Measurements from ENCODE around the gene PGM5. TPM values are rescaled to one million over a fixed set of nuclear protein-coding genes. Genes with fewer than 3 reads are reported as not detected.

Gene PGM5
- total RNA-seq, 3 donors from 2014 or later (not counting 1 experiment from before 2014, with no cell fraction given) = 0.43 to 1.8 TPM; not detected in 1

- TF ChIP-seq CTCF (IDR thresholded peaks at IDR 0.05) = no peak
- intact Hi-C loops (cut with micrococcal nuclease) = no loop called here
- no peak overlapping the region for H3K27ac Mint-ChIP-seq
- peaks cover 2% of the 10 kb centered on the region for H3K36me3 Mint-ChIP-seq
- Histone ChIP-seq H3K27ac (ENCODE audit: low read length) (no peak overlapping the region), H3K4me3 (ENCODE audit: low read length) (no peak overlapping the region), H3K27me3 (ENCODE audit: control insufficient read depth, insufficient read depth, low read length) (no peaks in the 10 kb centered on the region), H3K4me1 (ENCODE audit: control insufficient read depth, insufficient read depth, low read length) (no peaks in the 10 kb centered on the region), H3K36me3 (ENCODE audit: control insufficient read depth, insufficient read depth, low read length) (no peaks in the 10 kb centered on the region), H3K9me3 (ENCODE audit: control insufficient read depth, insufficient read depth, low read length) (no peaks in the 10 kb centered on the region)
- H3K4me1 Mint-ChIP-seq = no peaks in the 10 kb centered on the region
- WGBS (ENCODE audit: insufficient coverage) = 93% methylated on average over 3 of the region's 4 CpGs
- DNase-seq (no peak), ATAC-seq (no peak)
- H3K4me3 Mint-ChIP-seq = no peak overlapping the region
- H3K9me3 Mint-ChIP-seq = no peaks in the 10 kb centered on the region
- H3K27me3 Mint-ChIP-seq (ENCODE audit: low read depth in 2 of 2) = peaks cover 10 to 16% of the 10 kb centered on the region in 2 donors
These were observed 167.0 kb downstream of the PGM5 start for GRCh38 chr9:68523367-68523936.

GRCh38 chr9:68530618-68531017 lies 174.2 kb downstream of the PGM5 start:
- intact Hi-C loops (cut with micrococcal nuclease) = no loop called here
- no peak overlapping the region for H3K4me3 Mint-ChIP-seq
- Histone ChIP-seq H3K9me3 (ENCODE audit: control insufficient read depth, insufficient read depth, low read length) (no peaks in the 10 kb centered on the region), H3K36me3 (ENCODE audit: control insufficient read depth, insufficient read depth, low read length) (no peaks in the 10 kb centered on the region), H3K27me3 (ENCODE audit: control insufficient read depth, insufficient read depth, low read length) (no peaks in the 10 kb centered on the region), H3K4me1 (ENCODE audit: control insufficient read depth, insufficient read depth, low read length) (no peaks in the 10 kb centered on the region), H3K4me3 (ENCODE audit: low read length) (no peak overlapping the region), H3K27ac (ENCODE audit: low read length) (no peak overlapping the region)
- DNase-seq (no peak), ATAC-seq (no peak)
- H3K4me1 Mint-ChIP-seq = no peaks in the 10 kb centered on the region
- no peaks in the 10 kb centered on the region for H3K27me3 Mint-ChIP-seq (ENCODE audit: low read depth in 2 of 2)
- 89% methylated on average over 7 of the region's 7 CpGs for WGBS (ENCODE audit: insufficient coverage)
- H3K27ac Mint-ChIP-seq = no peak overlapping the region
- no peaks in the 10 kb centered on the region for H3K36me3 Mint-ChIP-seq
- no peaks in the 10 kb centered on the region for H3K9me3 Mint-ChIP-seq
- no peak for TF ChIP-seq CTCF (IDR thresholded peaks at IDR 0.05)

- WGBS (ENCODE audit: insufficient coverage) = 88% methylated on average over 4 of the region's 4 CpGs
These were observed 175.7 kb downstream of the PGM5 start for GRCh38 chr9:68532131-68532530.

More at GRCh38 chr9:68532131-68532530, 175.7 kb downstream of the PGM5 start:
- no peak overlapping the region for H3K4me3 Mint-ChIP-seq
- no peak for ATAC-seq
- H3K27me3 ChIP-seq (ENCODE audit: control insufficient read depth, insufficient read depth, low read length) = no peaks in the 10 kb centered on the region
- no peaks in the 10 kb centered on the region for H3K9me3 Mint-ChIP-seq
- no peak for TF ChIP-seq CTCF (IDR thresholded peaks at IDR 0.05)
- no peaks in the 10 kb centered on the region for H3K36me3 ChIP-seq (ENCODE audit: control insufficient read depth, insufficient read depth, low read length)
- H3K27me3 Mint-ChIP-seq (ENCODE audit: low read depth in 2 of 2) = no peaks in the 10 kb centered on the region
- no peak for DNase-seq
- no peak overlapping the region for H3K4me3 ChIP-seq (ENCODE audit: low read length)
- no peak overlapping the region for H3K27ac ChIP-seq (ENCODE audit: low read length)
- H3K36me3 Mint-ChIP-seq = no peaks in the 10 kb centered on the region
- intact Hi-C loops (cut with micrococcal nuclease) = no loop called here
- no peak overlapping the region for H3K27ac Mint-ChIP-seq
- H3K9me3 ChIP-seq (ENCODE audit: control insufficient read depth, insufficient read depth, low read length) = no peaks in the 10 kb centered on the region
- no peaks in the 10 kb centered on the region for H3K4me1 ChIP-seq (ENCODE audit: control insufficient read depth, insufficient read depth, low read length)
- no peaks in the 10 kb centered on the region for H3K4me1 Mint-ChIP-seq
